ENCODE measurements around the gene UXS1.

DNA sequence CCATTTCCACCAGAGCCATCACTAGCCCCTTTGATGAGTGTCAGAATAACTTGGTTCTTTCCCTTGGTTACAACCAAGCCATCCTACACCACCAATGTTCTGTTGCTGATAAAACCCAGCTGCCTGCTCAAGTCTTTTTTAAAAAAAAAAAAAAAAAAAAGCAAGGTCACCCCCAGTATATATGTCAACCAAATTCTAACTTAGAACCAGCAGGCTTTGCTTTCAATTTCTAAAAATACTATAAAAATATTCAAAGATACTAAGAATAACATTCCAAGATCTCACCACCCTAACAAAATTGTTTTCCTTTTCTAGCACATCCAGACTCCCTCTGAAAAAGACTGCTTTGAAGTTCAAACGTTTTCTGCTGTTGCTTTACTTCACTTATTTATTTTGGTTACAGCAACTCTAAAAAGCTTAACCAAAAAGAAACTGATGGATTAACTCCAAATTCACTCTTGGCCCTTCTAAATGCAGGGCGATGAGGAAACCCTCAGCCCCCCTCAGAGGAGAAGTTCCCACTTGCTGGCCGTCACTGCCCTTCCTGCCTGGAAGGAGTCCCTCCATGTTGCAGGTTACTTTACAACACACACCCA lies 10.9 kb downstream of the UXS1 start:
- TF ChIP-seq CHD2 (IDR thresholded peaks at IDR 0.05; ENCODE audit: low read length), result no peak
- no peak for TF ChIP-seq POLR2A (IDR thresholded peaks at IDR 0.05; ENCODE audit: control extremely low read depth in 1 of 2, low read depth in 2 of 2, low read length in 2 of 2)
- TF ChIP-seq, protein P1, sequence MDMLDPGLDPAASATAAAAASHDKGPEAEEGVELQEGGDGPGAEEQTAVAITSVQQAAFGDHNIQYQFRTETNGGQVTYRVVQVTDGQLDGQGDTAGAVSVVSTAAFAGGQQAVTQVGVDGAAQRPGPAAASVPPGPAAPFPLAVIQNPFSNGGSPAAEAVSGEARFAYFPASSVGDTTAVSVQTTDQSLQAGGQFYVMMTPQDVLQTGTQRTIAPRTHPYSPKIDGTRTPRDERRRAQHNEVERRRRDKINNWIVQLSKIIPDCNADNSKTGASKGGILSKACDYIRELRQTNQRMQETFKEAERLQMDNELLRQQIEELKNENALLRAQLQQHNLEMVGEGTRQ (IDR thresholded peaks at IDR 0.05; ENCODE audit: low read length), result no peak
- no peak for TF ChIP-seq EZH2 (IDR thresholded peaks at IDR 0.05; ENCODE audit: low read depth, low read length, severe bottlenecking)
- no peak for TF ChIP-seq TAF1 (IDR thresholded peaks at IDR 0.05; ENCODE audit: low read depth, low read length)
- TF ChIP-seq YY1 (IDR thresholded peaks at IDR 0.05; ENCODE audit: low read depth, low read length), result no peak
- TF ChIP-seq, protein P2, sequence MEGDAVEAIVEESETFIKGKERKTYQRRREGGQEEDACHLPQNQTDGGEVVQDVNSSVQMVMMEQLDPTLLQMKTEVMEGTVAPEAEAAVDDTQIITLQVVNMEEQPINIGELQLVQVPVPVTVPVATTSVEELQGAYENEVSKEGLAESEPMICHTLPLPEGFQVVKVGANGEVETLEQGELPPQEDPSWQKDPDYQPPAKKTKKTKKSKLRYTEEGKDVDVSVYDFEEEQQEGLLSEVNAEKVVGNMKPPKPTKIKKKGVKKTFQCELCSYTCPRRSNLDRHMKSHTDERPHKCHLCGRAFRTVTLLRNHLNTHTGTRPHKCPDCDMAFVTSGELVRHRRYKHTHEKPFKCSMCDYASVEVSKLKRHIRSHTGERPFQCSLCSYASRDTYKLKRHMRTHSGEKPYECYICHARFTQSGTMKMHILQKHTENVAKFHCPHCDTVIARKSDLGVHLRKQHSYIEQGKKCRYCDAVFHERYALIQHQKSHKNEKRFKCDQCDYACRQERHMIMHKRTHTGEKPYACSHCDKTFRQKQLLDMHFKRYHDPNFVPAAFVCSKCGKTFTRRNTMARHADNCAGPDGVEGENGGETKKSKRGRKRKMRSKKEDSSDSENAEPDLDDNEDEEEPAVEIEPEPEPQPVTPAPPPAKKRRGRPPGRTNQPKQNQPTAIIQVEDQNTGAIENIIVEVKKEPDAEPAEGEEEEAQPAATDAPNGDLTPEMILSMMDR (IDR thresholded peaks at IDR 0.05; ENCODE audit: control extremely low read depth in 1 of 3, insufficient read depth in 1 of 3, low read depth in 1 of 3, low read length in 3 of 3), result no peak

Measured in H1 (cell line).